Measurements from ENCODE around the gene ATL1.

DNA sequence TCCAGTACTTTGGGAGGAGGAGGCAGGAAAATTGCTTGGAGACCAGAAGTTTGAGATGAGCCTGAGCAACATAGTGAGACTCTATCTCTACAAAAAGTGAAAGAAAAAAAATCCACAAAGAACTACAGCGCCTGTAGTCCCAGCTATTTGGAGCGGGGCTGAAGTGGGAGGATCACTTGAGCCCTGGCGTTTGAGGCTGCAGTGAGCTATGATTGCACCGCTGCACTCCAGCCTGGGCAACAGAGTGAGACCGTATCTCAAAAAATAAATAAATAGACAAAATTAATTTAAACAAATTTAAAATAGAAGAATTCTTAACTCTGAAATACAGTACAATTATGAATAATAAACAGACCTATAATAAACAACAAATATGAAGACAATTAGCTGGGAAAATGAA is 40.9 kb downstream of the ATL1 start:
- TF ChIP-seq, protein P1, sequence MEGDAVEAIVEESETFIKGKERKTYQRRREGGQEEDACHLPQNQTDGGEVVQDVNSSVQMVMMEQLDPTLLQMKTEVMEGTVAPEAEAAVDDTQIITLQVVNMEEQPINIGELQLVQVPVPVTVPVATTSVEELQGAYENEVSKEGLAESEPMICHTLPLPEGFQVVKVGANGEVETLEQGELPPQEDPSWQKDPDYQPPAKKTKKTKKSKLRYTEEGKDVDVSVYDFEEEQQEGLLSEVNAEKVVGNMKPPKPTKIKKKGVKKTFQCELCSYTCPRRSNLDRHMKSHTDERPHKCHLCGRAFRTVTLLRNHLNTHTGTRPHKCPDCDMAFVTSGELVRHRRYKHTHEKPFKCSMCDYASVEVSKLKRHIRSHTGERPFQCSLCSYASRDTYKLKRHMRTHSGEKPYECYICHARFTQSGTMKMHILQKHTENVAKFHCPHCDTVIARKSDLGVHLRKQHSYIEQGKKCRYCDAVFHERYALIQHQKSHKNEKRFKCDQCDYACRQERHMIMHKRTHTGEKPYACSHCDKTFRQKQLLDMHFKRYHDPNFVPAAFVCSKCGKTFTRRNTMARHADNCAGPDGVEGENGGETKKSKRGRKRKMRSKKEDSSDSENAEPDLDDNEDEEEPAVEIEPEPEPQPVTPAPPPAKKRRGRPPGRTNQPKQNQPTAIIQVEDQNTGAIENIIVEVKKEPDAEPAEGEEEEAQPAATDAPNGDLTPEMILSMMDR (conservative IDR thresholded peaks at IDR 0.05): no peak
- no peak for TF ChIP-seq ZFX (IDR thresholded peaks at IDR 0.05)

Data from C4-2B (cell line).